WTC11 (cell line): ENCODE results near the gene RGS11. TPM values are rescaled to one million over a fixed set of nuclear protein-coding genes. Genes with fewer than 3 reads are reported as not detected.
A peak's percentile ranks its signal among the peaks of the same experiment; 100 is the strongest.

ENCODE experiments used
- ATAC-seq: fragments of 200-7000 bp; cut with Tn5 transposase; 2 replicates; pipeline ENCODE4 v1.10.0; 2021; ENCODE audit warnings: mild to moderate bottlenecking, moderate library complexity
- CTCF ChIA-PET: fragments of 300-600 bp; sonication (Branson Sonifier 250); formaldehyde crosslinking; loops from one replicate; lab custom pipeline; 2021; ENCODE audit warnings: antibody characterized with exemption; lab: Charles Lee
- POLR2A ChIA-PET: fragments of 350-600 bp; sonication (Branson Sonifier 250); formaldehyde crosslinking; loops from one replicate; lab custom pipeline; 2021; ENCODE audit warnings: antibody characterized with exemption; lab: Charles Lee
- DNase-seq: peaks from one replicate; pipeline ENCODE4 v3.0.0; 2021; ENCODE audit warnings: low spot score
- H3K27ac Mint-ChIP-seq: 2 replicates; pipeline ENCODE4 v1.8.0; 2021; ENCODE audit warnings: mixed read lengths
- H3K27me3 Mint-ChIP-seq: 2 replicates; pipeline ENCODE4 v1.8.0; 2021; ENCODE audit warnings: low read depth, mild to moderate bottlenecking, moderate library complexity, mixed read lengths
- H3K36me3 Mint-ChIP-seq: 2 replicates; pipeline ENCODE4 v1.8.0; 2021; ENCODE audit warnings: mixed read lengths
- H3K4me1 Mint-ChIP-seq: 2 replicates; pipeline ENCODE4 v1.8.0; 2022; ENCODE audit warnings: mixed read lengths
- H3K4me3 Mint-ChIP-seq: 2 replicates; pipeline ENCODE4 v1.8.0; 2021; ENCODE audit warnings: mild to moderate bottlenecking, moderate library complexity, mixed read lengths
- H3K9me3 Mint-ChIP-seq: 2 replicates; pipeline ENCODE4 v1.8.0; 2021; ENCODE audit warnings: mixed read lengths
- CBFB ChIP-seq: sonication (generic); formaldehyde crosslinking; IDR thresholded peaks from 2 replicates; pipeline ENCODE4 v1.8.1; 2022; ENCODE audit warnings: mild to moderate bottlenecking, low read depth, missing genetic modification reagents
- GRHL2 ChIP-seq: fragments of 250-450 bp; sonication (Bioruptor Pico); IDR thresholded peaks from 2 replicates; pipeline ENCODE4 v1.8.0; 2022; ENCODE audit warnings: mild to moderate bottlenecking, moderate library complexity; ENCODE audit not compliant: insufficient replicate concordance, severe bottlenecking
- HMGA2 ChIP-seq: fragments of 250-450 bp; sonication (Bioruptor Pico); IDR thresholded peaks from 2 replicates; pipeline ENCODE4 v1.4.0; 2021; ENCODE audit warnings: mild to moderate bottlenecking, moderate library complexity
- JAZF1 ChIP-seq: fragments of 250-450 bp; sonication (Bioruptor Pico); IDR thresholded peaks from 2 replicates; pipeline ENCODE4 v1.9.0; 2021; ENCODE audit warnings: moderate library complexity, mild to moderate bottlenecking, inconsistent platforms
- SMAD4 ChIP-seq: sonication (generic); formaldehyde crosslinking; IDR thresholded peaks from 2 replicates; pipeline ENCODE4 v1.8.0; 2022; ENCODE audit warnings: mild to moderate bottlenecking, missing genetic modification reagents
- ZNF121 ChIP-seq: sonication (generic); formaldehyde crosslinking; IDR thresholded peaks from 2 replicates; pipeline ENCODE4 v1.8.0; 2023; ENCODE audit warnings: missing genetic modification reagents
- ZNF232 ChIP-seq: sonication (generic); formaldehyde crosslinking; IDR thresholded peaks from 2 replicates; pipeline ENCODE4 v1.8.0; 2022; ENCODE audit warnings: mild to moderate bottlenecking, missing genetic modification reagents
- ZNF423 ChIP-seq: fragments of 250-450 bp; sonication (Bioruptor Pico); IDR thresholded peaks from 2 replicates; pipeline ENCODE4 v2.1.2; 2022; ENCODE audit warnings: mild to moderate bottlenecking, moderate library complexity
- total RNA-seq: library from RNA; stranded (reverse); gene quantifications from 3 replicates; pipeline ENCODE4 v1.2.3, GENCODE V29; 2021
- TF ChIP-seq, protein P1 (sequence below): sonication (generic); formaldehyde crosslinking; conservative IDR thresholded peaks from 2 replicates; pipeline ENCODE4 v1.8.1; 2023; ENCODE audit warnings: mild to moderate bottlenecking, low read depth, missing genetic modification reagents, moderate library complexity
- TF ChIP-seq, protein P2 (sequence below): sonication (generic); formaldehyde crosslinking; IDR thresholded peaks from 2 replicates; pipeline ENCODE4 v1.8.1; 2022; ENCODE audit warnings: missing genetic modification reagents, borderline replicate concordance
- TF ChIP-seq, protein P3 (sequence below): fragments of 250-450 bp; sonication (Bioruptor Pico); IDR thresholded peaks from 2 replicates; pipeline ENCODE4 v1.9.0; 2021; ENCODE audit warnings: moderate library complexity, mild to moderate bottlenecking, inconsistent platforms, borderline replicate concordance
- TF ChIP-seq, protein P4 (sequence below): sonication (generic); formaldehyde crosslinking; conservative IDR thresholded peaks from 2 replicates; pipeline ENCODE4 v1.8.1; 2022; ENCODE audit warnings: mild to moderate bottlenecking, missing genetic modification reagents
- TF ChIP-seq, protein P5 (sequence below): sonication (generic); formaldehyde crosslinking; IDR thresholded peaks from 2 replicates; pipeline ENCODE4 v1.8.0; 2022; ENCODE audit warnings: mild to moderate bottlenecking, missing genetic modification reagents
- TF ChIP-seq, protein P6 (sequence below): fragments of 200-600 bp; IDR thresholded peaks from 2 replicates; pipeline ENCODE4 v1.8.0; 2022; ENCODE audit warnings: antibody characterized with exemption
- TF ChIP-seq, protein P7 (sequence below): sonication (generic); formaldehyde crosslinking; IDR thresholded peaks from 2 replicates; pipeline ENCODE4 v1.8.0; 2022; ENCODE audit warnings: mild to moderate bottlenecking, missing genetic modification reagents
- TF ChIP-seq, protein P8 (sequence below): sonication (generic); formaldehyde crosslinking; IDR thresholded peaks from 2 replicates; pipeline ENCODE4 v1.8.0; 2022; ENCODE audit warnings: mild to moderate bottlenecking, missing genetic modification reagents
- TF ChIP-seq, protein P9 (sequence below): sonication (generic); formaldehyde crosslinking; IDR thresholded peaks from 2 replicates; pipeline ENCODE4 v1.8.0; 2022; ENCODE audit warnings: missing genetic modification reagents

RGS11 gene
- total RNA-seq, 1 experiment from 2014 or later, result 1.8 TPM

DNA sequence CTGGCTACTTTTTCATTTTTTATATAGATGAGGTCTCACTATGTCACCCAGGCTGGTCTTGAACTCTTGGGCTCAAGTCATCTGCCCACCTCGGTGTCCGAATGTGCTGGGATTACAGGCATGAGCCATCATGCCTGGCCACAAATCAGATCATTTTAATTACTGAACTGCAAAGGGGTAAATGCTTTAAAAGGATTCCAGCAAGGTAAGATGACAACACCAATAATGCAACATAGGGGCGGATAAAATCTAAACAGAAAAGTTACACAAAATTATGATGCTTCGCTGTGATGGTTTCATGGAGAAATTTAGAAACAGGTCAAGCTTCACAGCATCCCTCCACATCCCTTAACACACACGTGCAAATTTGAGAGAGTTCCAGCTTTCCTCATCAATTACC, 44.5 kb upstream of the RGS11 start (continued):
- TF ChIP-seq, protein P1, sequence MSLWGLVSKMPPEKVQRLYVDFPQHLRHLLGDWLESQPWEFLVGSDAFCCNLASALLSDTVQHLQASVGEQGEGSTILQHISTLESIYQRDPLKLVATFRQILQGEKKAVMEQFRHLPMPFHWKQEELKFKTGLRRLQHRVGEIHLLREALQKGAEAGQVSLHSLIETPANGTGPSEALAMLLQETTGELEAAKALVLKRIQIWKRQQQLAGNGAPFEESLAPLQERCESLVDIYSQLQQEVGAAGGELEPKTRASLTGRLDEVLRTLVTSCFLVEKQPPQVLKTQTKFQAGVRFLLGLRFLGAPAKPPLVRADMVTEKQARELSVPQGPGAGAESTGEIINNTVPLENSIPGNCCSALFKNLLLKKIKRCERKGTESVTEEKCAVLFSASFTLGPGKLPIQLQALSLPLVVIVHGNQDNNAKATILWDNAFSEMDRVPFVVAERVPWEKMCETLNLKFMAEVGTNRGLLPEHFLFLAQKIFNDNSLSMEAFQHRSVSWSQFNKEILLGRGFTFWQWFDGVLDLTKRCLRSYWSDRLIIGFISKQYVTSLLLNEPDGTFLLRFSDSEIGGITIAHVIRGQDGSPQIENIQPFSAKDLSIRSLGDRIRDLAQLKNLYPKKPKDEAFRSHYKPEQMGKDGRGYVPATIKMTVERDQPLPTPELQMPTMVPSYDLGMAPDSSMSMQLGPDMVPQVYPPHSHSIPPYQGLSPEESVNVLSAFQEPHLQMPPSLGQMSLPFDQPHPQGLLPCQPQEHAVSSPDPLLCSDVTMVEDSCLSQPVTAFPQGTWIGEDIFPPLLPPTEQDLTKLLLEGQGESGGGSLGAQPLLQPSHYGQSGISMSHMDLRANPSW, result no peak
- TF ChIP-seq, protein P2, sequence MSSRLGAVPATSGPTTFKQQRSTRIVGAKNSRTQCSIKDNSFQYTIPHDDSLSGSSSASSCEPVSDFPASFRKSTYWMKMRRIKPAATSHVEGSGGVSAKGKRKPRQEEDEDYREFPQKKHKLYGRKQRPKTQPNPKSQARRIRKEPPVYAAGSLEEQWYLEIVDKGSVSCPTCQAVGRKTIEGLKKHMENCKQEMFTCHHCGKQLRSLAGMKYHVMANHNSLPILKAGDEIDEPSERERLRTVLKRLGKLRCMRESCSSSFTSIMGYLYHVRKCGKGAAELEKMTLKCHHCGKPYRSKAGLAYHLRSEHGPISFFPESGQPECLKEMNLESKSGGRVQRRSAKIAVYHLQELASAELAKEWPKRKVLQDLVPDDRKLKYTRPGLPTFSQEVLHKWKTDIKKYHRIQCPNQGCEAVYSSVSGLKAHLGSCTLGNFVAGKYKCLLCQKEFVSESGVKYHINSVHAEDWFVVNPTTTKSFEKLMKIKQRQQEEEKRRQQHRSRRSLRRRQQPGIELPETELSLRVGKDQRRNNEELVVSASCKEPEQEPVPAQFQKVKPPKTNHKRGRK, result no peak
- TF ChIP-seq GRHL2, result no peak
- TF ChIP-seq, protein P3, sequence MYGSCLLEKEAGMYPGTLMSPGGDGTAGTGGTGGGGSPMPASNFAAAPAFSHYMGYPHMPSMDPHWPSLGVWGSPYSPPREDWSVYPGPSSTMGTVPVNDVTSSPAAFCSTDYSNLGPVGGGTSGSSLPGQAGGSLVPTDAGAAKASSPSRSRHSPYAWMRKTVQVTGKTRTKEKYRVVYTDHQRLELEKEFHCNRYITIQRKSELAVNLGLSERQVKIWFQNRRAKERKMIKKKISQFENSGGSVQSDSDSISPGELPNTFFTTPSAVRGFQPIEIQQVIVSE (CRISPR knock-in tag), result no peak
- TF ChIP-seq, protein P4, sequence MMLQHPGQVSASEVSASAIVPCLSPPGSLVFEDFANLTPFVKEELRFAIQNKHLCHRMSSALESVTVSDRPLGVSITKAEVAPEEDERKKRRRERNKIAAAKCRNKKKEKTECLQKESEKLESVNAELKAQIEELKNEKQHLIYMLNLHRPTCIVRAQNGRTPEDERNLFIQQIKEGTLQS (CRISPR knock-in tag), result no peak
- TF ChIP-seq JAZF1 (CRISPR knock-in tag), result no peak

DNA sequence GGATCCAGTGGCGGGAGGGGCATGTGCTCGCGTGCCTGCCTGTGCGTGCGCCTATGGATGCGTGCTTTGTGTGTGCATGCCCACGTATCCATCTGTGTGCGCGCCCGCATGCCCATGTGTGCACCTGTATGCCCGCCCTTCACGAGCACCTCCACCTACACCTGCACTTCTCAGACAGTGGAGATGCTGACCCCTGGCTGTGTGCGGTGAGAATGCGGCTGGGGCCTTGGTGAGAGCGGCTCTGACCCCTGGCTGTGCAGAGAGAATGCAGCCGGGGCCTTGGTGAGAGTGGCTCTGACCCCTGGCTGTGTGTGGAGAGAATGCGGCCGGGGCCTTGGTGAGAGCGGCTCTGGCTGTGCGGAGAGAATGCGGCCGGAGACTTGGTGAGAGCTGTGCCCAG, 42.9 kb upstream of the RGS11 start:
- no peaks in the 10 kb centered on the region for H3K9me3 Mint-ChIP-seq

More for the DNA sequence above, 42.9 kb upstream of the RGS11 start:
- ATAC-seq (peak; percentile 96), DNase-seq (peak; percentile 82)
- H3K36me3 Mint-ChIP-seq, result peaks cover 4% of the 10 kb centered on the region; the same call in 1 of the 2 replicates
- H3K4me3 Mint-ChIP-seq, result no peak overlapping the region
- peaks cover 19% of the 10 kb centered on the region for H3K4me1 Mint-ChIP-seq
- ChIA-PET CTCF (interaction anchor here (0.6 to 1.8 kb wide), 18 partner anchors 9 to 212 kb away, joined by 3 to 8 read pairs (median 4); partner anchors contain the start of gene AXIN1), POLR2A (no interaction called here)
- TF ChIP-seq SMAD4 (no peak), ZNF232 (CRISPR knock-in tag) (no peak), CBFB (CRISPR knock-in tag) (no peak), ZNF423 (CRISPR knock-in tag) (peak; percentile 92), ZNF121 (no peak), HMGA2 (CRISPR knock-in tag) (no peak)
- TF ChIP-seq, protein P5, sequence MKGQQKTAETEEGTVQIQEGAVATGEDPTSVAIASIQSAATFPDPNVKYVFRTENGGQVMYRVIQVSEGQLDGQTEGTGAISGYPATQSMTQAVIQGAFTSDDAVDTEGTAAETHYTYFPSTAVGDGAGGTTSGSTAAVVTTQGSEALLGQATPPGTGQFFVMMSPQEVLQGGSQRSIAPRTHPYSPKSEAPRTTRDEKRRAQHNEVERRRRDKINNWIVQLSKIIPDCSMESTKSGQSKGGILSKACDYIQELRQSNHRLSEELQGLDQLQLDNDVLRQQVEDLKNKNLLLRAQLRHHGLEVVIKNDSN (CRISPR knock-in tag), result 0 out of 2 replicates have a peak, but pooled peaks have one; percentile 39
- TF ChIP-seq, protein P6, sequence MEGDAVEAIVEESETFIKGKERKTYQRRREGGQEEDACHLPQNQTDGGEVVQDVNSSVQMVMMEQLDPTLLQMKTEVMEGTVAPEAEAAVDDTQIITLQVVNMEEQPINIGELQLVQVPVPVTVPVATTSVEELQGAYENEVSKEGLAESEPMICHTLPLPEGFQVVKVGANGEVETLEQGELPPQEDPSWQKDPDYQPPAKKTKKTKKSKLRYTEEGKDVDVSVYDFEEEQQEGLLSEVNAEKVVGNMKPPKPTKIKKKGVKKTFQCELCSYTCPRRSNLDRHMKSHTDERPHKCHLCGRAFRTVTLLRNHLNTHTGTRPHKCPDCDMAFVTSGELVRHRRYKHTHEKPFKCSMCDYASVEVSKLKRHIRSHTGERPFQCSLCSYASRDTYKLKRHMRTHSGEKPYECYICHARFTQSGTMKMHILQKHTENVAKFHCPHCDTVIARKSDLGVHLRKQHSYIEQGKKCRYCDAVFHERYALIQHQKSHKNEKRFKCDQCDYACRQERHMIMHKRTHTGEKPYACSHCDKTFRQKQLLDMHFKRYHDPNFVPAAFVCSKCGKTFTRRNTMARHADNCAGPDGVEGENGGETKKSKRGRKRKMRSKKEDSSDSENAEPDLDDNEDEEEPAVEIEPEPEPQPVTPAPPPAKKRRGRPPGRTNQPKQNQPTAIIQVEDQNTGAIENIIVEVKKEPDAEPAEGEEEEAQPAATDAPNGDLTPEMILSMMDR, result 0 out of 2 replicates have a peak, but pooled peaks have one; percentile 42
- TF ChIP-seq, protein P7, sequence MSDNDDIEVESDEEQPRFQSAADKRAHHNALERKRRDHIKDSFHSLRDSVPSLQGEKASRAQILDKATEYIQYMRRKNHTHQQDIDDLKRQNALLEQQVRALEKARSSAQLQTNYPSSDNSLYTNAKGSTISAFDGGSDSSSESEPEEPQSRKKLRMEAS (CRISPR knock-in tag), result peak; percentile 56; the same call in 1 of the 2 replicates
- TF ChIP-seq, protein P8, sequence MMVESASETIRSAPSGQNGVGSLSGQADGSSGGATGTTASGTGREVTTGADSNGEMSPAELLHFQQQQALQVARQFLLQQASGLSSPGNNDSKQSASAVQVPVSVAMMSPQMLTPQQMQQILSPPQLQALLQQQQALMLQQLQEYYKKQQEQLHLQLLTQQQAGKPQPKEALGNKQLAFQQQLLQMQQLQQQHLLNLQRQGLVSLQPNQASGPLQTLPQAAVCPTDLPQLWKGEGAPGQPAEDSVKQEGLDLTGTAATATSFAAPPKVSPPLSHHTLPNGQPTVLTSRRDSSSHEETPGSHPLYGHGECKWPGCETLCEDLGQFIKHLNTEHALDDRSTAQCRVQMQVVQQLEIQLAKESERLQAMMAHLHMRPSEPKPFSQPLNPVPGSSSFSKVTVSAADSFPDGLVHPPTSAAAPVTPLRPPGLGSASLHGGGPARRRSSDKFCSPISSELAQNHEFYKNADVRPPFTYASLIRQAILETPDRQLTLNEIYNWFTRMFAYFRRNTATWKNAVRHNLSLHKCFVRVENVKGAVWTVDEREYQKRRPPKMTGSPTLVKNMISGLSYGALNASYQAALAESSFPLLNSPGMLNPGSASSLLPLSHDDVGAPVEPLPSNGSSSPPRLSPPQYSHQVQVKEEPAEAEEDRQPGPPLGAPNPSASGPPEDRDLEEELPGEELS (CRISPR knock-in tag), result no peak
- TF ChIP-seq, protein P4 (CRISPR knock-in tag), result no peak
- TF ChIP-seq, protein P9, sequence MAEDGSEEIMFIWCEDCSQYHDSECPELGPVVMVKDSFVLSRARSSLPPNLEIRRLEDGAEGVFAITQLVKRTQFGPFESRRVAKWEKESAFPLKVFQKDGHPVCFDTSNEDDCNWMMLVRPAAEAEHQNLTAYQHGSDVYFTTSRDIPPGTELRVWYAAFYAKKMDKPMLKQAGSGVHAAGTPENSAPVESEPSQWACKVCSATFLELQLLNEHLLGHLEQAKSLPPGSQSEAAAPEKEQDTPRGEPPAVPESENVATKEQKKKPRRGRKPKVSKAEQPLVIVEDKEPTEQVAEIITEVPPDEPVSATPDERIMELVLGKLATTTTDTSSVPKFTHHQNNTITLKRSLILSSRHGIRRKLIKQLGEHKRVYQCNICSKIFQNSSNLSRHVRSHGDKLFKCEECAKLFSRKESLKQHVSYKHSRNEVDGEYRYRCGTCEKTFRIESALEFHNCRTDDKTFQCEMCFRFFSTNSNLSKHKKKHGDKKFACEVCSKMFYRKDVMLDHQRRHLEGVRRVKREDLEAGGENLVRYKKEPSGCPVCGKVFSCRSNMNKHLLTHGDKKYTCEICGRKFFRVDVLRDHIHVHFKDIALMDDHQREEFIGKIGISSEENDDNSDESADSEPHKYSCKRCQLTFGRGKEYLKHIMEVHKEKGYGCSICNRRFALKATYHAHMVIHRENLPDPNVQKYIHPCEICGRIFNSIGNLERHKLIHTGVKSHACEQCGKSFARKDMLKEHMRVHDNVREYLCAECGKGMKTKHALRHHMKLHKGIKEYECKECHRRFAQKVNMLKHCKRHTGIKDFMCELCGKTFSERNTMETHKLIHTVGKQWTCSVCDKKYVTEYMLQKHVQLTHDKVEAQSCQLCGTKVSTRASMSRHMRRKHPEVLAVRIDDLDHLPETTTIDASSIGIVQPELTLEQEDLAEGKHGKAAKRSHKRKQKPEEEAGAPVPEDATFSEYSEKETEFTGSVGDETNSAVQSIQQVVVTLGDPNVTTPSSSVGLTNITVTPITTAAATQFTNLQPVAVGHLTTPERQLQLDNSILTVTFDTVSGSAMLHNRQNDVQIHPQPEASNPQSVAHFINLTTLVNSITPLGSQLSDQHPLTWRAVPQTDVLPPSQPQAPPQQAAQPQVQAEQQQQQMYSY (CRISPR knock-in tag), result no peak
- H3K27ac Mint-ChIP-seq, result peak overlapping the region; percentile 67; the same call in 1 of the 2 replicates
- H3K27me3 Mint-ChIP-seq, result no peaks in the 10 kb centered on the region
